ENCODE results near the gene DNAJC30. TPM values are rescaled to one million over a fixed set of nuclear protein-coding genes. Genes with fewer than 3 reads are reported as not detected.

Gene DNAJC30
- total RNA-seq, 1 donor, result 3.0 TPM

DNA sequence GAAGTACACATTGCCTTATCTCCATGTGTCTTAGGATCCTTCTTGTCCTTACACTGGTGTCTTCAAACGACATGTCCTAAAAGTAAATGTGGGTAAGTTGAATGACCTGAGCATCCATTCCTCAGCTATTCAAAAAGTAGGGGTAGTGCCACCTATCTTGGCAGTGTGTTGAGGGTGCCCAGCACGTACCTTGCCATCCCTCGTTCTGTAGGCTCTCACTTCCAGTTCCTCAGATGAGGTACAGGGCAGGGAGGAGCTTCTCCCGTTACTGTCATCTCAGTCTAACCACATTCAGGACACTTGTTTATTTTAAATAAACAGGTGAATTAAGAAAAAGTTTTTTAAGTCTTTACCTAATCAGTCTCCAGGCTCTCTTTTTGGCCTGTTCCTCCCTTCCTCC, 13.1 kb upstream of the DNAJC30 start:
- DNase-seq (ENCODE audit: low read depth), result no peak
- no peak overlapping the region for H3K4me3 ChIP-seq (ENCODE audit: low read depth, low read length)
- TF ChIP-seq, protein P1, sequence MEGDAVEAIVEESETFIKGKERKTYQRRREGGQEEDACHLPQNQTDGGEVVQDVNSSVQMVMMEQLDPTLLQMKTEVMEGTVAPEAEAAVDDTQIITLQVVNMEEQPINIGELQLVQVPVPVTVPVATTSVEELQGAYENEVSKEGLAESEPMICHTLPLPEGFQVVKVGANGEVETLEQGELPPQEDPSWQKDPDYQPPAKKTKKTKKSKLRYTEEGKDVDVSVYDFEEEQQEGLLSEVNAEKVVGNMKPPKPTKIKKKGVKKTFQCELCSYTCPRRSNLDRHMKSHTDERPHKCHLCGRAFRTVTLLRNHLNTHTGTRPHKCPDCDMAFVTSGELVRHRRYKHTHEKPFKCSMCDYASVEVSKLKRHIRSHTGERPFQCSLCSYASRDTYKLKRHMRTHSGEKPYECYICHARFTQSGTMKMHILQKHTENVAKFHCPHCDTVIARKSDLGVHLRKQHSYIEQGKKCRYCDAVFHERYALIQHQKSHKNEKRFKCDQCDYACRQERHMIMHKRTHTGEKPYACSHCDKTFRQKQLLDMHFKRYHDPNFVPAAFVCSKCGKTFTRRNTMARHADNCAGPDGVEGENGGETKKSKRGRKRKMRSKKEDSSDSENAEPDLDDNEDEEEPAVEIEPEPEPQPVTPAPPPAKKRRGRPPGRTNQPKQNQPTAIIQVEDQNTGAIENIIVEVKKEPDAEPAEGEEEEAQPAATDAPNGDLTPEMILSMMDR (IDR thresholded peaks at IDR 0.05; ENCODE audit: insufficient read depth, low read depth, low read length), result no peak

DNA sequence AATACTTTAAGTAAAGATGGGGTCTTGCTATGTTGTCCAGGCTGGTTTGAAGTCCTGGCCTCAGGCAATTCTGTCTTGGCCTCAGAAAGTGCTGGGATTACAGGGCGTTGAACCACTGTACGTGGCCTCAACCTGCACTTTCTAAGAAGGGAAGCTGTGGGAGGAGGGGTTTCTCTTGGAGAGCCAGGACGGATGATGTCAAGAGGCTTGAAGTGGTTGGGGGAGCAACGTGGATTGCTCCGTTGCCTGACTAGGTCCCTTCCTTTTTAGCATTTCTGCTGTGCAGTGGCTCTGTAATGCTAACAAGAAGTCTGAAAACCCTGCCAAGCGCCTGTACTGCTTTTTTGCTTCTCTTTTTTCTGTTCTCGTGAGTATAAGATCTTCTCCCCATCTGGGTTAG, 7.4 kb upstream of the DNAJC30 start:
- no peak for DNase-seq (ENCODE audit: low read depth)
- no peak overlapping the region for H3K4me3 ChIP-seq (ENCODE audit: low read depth, low read length)
- TF ChIP-seq, protein P1 (IDR thresholded peaks at IDR 0.05; ENCODE audit: insufficient read depth, low read depth, low read length), result no peak

DNA sequence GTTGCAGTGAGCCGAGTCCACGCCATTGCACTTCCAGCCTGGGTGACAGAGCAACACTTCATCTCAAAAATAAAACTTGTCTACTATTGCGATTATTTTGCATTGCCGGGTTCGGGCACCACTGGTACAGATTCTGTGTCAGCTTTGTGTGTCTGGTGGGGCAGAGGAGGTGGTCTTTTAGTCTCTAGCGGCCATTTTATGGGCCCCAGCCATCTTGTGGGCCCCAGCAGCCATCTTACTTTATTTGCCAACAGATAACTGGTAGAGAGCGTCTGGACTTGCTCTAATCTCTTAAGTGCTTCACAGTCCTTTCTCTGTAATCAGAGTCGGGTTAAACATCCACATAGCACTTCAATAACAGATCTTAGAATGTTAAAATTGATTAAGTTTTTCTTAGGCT, 5.0 kb upstream of the DNAJC30 start:
- no peak for DNase-seq (ENCODE audit: low read depth)
- no peak overlapping the region for H3K4me3 ChIP-seq (ENCODE audit: low read depth, low read length)
- TF ChIP-seq, protein P1 (IDR thresholded peaks at IDR 0.05; ENCODE audit: insufficient read depth, low read depth, low read length), result no peak

DNA sequence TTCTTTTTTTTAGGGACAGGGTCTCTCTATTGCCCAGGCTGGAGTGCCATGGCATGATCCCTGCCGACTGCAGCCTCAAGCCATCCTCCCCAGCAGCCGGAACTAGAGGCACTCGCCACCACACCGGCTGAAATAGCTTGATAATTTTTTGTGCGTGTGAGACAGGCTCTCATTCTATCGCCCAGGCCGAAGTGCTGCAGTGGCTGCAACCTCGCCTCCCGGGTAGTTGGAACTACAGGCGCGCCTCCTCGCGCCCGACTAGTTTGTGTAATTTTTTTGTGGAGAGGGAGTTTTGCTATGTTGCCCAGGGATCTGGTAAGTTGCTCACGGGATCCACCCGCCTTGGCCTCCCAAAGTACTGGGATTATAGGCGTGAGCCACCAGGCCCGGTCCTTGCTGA, 2.1 kb upstream of the DNAJC30 start:
- TF ChIP-seq, protein P1 (IDR thresholded peaks at IDR 0.05; ENCODE audit: insufficient read depth, low read depth, low read length), result no peak

DNA sequence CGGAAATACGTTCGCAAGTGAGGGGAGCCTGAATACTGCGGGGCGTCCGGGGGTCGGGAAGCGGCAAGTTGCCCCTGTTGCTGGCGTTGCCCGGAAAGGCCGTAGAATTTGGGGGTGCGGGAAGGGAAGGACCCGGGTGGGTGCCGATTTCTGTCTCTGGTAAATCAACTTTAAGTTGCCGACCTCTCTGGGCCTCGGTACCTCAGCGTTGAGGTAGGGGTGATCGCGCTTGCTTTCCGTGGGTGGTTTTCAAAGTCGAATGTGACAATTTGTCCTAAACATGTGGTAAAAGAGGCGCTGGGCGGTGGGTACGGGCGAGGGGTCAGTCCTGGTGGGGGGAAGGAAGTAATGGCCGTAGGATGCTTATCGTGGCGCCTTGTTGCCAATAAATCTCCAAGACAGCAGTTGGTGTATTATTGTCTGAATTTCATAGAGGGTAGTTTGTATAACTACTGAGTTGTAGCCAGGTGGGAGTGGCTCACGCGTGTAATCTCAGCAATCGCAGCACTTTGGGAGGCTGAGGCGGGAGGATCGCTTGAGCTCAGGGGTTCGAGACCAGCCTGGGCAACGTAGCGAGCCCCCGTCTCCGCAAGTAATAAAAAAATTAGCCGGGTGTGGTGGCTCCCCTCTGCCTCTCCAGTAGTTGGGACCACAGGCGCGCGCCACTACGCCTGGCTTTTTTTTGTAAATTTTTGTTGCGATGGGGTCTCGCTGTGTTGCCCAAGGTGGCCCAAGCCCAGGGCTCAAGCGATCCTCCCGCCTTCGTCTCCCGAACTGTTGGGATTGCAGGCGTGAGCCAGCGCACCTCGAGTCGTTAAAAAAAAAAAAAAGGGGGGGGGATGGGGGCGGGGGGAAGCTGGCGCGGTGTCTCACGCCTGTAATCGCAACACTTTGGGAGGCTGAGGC, 788 bp upstream of the DNAJC30 start:
- H3K4me3 ChIP-seq (ENCODE audit: low read depth, low read length), result peak overlapping the region; percentile 99
- TF ChIP-seq, protein P1 (IDR thresholded peaks at IDR 0.05; ENCODE audit: insufficient read depth, low read depth, low read length), result no peak
- no peak for DNase-seq (ENCODE audit: low read depth)

More for the DNA sequence above, 2.1 kb upstream of the DNAJC30 start:
- DNase-seq (ENCODE audit: low read depth), result no peak
- no peak overlapping the region for H3K4me3 ChIP-seq (ENCODE audit: low read depth, low read length)

DNA sequence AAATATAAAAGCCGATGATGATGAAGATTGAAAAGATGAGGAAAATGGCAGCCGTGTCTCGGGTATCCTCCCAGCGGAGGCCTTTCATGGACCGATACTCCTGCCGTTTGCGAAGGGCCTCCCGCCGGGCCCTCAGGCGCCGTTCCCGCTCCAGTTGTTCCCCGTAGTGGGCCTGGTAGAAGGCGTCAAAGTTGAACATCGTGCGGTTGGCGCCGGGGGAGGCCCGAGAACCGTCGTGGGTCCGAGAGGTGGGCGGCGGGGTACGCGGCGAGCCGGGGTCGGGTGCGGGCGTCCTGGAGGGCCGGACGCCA, 553 bp downstream of the DNAJC30 start:
- TF ChIP-seq, protein P1 (IDR thresholded peaks at IDR 0.05; ENCODE audit: insufficient read depth, low read depth, low read length), result no peak
- H3K4me3 ChIP-seq (ENCODE audit: low read depth, low read length), result peak overlapping the region; percentile 99
- no peak for DNase-seq (ENCODE audit: low read depth)

DNA sequence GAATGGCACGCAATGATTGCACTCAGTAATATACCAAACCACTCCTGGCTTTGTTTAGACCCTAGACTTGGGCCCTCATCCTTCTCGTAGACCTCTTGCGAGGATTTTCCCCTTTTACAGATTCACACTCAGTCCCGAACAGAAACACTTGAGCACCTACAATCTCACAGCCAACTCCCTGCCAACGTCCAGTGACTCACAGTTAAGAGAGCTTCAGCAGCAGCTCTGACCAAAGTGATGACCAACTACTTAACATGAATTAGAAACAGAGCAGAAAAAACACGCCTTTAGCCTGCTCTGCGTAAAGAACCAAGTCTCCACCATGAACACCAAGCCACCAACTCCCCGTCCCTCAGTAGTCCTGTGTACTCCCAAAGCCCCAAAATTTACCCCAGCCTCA, 2.2 kb downstream of the DNAJC30 start:
- no peak overlapping the region for H3K4me3 ChIP-seq (ENCODE audit: low read depth, low read length)
- DNase-seq (ENCODE audit: low read depth), result no peak
- TF ChIP-seq, protein P1 (IDR thresholded peaks at IDR 0.05; ENCODE audit: insufficient read depth, low read depth, low read length), result no peak
